Parathyroid adenoma (tissue), 2 donors: Measurements from ENCODE around the gene TNPO2.

ENCODE experiments used
- H2AFZ ChIP-seq: fragments of 300-600 bp; sonication (generic); one replicate; pipeline ENCODE4 v1.7.0; 2017; ENCODE audit warnings: antibody characterized with exemption, mild to moderate bottlenecking
- H3K27ac ChIP-seq: fragments of 300-600 bp; sonication (generic); one replicate; pipeline ENCODE4 v1.7.0; 2017
- H3K27me3 ChIP-seq: fragments of 300-600 bp; sonication (generic); one replicate; pipeline ENCODE4 v1.7.0; 2017; ENCODE audit warnings: low read length; ENCODE audit not compliant: control insufficient read depth, insufficient read depth
- H3K36me3 ChIP-seq: fragments of 300-600 bp; sonication (generic); one replicate; pipeline ENCODE4 v1.7.0; 2017; ENCODE audit warnings: low read length; ENCODE audit not compliant: control insufficient read depth, insufficient read depth
- H3K4me1 ChIP-seq: fragments of 300-600 bp; sonication (generic); one replicate; pipeline ENCODE4 v1.7.0; 2017; ENCODE audit warnings: control low read depth
- H3K4me2 ChIP-seq: fragments of 300-600 bp; sonication (generic); one replicate; pipeline ENCODE4 v1.7.0; 2017; ENCODE audit warnings: low read length
- H3K4me3 ChIP-seq: fragments of 300-600 bp; sonication (generic); one replicate; pipeline ENCODE4 v1.7.0; 2017; ENCODE audit warnings: low read depth, low read length
- H3K79me2 ChIP-seq: fragments of 300-600 bp; sonication (generic); one replicate; pipeline ENCODE4 v1.7.0; 2017; ENCODE audit warnings: control low read depth
- H3K9ac ChIP-seq: fragments of 300-600 bp; sonication (generic); one replicate; pipeline ENCODE4 v1.7.0; 2017; ENCODE audit warnings: mild to moderate bottlenecking
- H3K9me3 ChIP-seq: fragments of 300-600 bp; sonication (generic); one replicate; pipeline ENCODE4 v1.7.0; 2017; ENCODE audit warnings: low read length; ENCODE audit not compliant: control insufficient read depth
- TF ChIP-seq, protein P1 (sequence below): fragments of 300-600 bp; sonication (generic); IDR thresholded peaks from one replicate; pipeline ENCODE4 v1.7.0; 2017; ENCODE audit warnings: antibody characterized with exemption, mild to moderate bottlenecking
- donor health status: primary hyperparathyroidism.

The TNPO2 gene

DNA sequence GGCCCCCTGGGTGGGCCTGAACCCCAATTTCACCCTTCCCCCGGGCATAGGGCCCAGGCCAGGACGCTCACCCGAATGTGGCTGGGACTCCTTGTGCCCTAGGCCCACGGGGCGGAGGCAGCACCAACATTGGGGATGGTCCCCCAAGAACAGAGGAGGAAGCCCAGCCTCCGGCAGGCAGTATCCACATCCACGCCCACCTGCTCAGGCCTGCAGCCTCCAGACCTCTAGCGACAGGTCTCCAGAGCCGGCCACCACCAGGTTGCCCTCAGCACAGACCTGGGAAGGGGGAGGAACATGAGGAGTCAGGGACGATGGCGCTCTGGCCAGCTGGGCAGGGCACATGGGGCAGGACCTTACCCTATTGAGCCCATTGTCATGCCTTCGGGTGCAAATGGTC lies 34.7 kb downstream of the TNPO2 start:
- no peaks in the 10 kb centered on the region for H3K27me3 ChIP-seq
- no peaks in the 10 kb centered on the region for H3K79me2 ChIP-seq
- no peak overlapping the region for H2AFZ ChIP-seq
- no peaks in the 10 kb centered on the region for H3K36me3 ChIP-seq
- TF ChIP-seq, protein P1, sequence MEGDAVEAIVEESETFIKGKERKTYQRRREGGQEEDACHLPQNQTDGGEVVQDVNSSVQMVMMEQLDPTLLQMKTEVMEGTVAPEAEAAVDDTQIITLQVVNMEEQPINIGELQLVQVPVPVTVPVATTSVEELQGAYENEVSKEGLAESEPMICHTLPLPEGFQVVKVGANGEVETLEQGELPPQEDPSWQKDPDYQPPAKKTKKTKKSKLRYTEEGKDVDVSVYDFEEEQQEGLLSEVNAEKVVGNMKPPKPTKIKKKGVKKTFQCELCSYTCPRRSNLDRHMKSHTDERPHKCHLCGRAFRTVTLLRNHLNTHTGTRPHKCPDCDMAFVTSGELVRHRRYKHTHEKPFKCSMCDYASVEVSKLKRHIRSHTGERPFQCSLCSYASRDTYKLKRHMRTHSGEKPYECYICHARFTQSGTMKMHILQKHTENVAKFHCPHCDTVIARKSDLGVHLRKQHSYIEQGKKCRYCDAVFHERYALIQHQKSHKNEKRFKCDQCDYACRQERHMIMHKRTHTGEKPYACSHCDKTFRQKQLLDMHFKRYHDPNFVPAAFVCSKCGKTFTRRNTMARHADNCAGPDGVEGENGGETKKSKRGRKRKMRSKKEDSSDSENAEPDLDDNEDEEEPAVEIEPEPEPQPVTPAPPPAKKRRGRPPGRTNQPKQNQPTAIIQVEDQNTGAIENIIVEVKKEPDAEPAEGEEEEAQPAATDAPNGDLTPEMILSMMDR = no peak
- H3K4me2 ChIP-seq = no peak overlapping the region
- H3K27ac ChIP-seq = no peak overlapping the region
- H3K9me3 ChIP-seq = no peaks in the 10 kb centered on the region
- no peak overlapping the region for H3K4me3 ChIP-seq
- no peaks in the 10 kb centered on the region for H3K4me1 ChIP-seq
- no peak overlapping the region for H3K9ac ChIP-seq

DNA sequence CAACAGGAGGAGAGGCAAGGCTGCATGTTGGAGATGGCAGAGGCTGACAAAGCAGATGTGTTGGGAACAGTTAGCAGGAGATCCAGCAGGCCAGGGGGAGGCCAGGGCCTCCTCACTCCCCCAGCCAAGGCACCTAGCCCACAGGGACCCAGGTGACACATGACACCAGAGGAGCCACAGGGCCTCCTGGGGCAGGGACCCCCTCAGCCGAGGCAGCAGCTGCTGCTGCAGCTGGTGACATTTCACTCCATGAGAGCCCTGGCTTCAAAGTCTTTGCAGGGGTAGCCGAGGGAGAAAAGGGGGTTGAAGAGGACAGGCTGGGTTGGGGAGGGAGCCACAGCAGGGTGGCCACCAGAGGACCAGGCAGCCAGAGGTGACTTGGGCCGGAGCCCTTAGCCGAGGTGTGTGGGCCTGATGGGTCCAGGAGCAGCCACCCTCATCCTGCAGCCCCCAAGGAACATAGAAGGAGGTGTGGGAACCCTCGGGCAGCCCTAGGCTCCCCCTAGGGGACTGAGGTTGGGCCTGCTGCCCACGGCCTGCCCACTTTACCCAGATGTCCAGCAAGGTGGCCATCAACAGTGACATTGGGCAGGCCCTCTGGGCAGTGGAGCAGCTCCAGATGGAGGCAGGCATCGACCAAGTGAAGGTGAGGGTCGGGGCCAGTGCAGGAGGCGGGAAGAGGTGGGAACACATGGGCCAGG lies 36.1 kb downstream of the TNPO2 start, which contains the start of gene GNG14:
Gene GNG14, plus strand, starts transcription at position 503 of the 701 bp plus-strand sequence. Its CDS starts 51 bp downstream, at position 554.
- Histone ChIP-seq H3K4me1 (no peaks in the 10 kb centered on the region), H3K9me3 (no peaks in the 10 kb centered on the region), H3K27me3 (no peaks in the 10 kb centered on the region), H2AFZ (no peak within 1 kb of the TSS), H3K9ac (no peak within 1 kb of the TSS), H3K4me2 (no peak within 1 kb of the TSS), H3K79me2 (no peaks in the 10 kb centered on the region), H3K36me3 (no peaks in the 10 kb centered on the region), H3K27ac (no peak within 1 kb of the TSS), H3K4me3 (no peak within 1 kb of the TSS)
- TF ChIP-seq, protein P1 = no peak

DNA sequence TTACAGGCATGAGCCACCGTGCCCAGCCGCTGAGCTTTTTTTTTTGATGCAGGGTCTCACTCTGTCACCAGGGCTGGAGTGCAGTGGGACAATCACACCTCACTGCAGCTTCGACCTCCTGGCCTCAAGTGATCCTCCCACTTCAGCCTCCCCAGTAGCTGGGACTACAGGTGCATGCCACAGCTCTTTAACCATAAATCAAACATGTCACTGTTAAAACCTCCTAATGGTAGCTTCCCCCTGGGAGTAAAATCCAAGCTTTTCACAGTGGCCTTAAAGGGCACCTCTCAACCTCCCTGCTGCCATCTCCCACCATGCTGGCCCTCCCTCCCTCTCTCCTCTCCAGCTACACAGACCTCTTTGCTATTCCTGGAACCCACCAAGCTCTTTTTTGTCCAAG lies 37.9 kb downstream of the TNPO2 start:
- no peaks in the 10 kb centered on the region for H3K36me3 ChIP-seq
- H3K4me1 ChIP-seq = no peaks in the 10 kb centered on the region
- H3K27me3 ChIP-seq = no peaks in the 10 kb centered on the region
- no peak overlapping the region for H2AFZ ChIP-seq
- no peak overlapping the region for H3K27ac ChIP-seq
- TF ChIP-seq, protein P1 = no peak
- H3K4me2 ChIP-seq = no peak overlapping the region
- H3K9ac ChIP-seq = no peak overlapping the region
- no peak overlapping the region for H3K4me3 ChIP-seq
- H3K9me3 ChIP-seq = no peaks in the 10 kb centered on the region
- no peaks in the 10 kb centered on the region for H3K79me2 ChIP-seq

DNA sequence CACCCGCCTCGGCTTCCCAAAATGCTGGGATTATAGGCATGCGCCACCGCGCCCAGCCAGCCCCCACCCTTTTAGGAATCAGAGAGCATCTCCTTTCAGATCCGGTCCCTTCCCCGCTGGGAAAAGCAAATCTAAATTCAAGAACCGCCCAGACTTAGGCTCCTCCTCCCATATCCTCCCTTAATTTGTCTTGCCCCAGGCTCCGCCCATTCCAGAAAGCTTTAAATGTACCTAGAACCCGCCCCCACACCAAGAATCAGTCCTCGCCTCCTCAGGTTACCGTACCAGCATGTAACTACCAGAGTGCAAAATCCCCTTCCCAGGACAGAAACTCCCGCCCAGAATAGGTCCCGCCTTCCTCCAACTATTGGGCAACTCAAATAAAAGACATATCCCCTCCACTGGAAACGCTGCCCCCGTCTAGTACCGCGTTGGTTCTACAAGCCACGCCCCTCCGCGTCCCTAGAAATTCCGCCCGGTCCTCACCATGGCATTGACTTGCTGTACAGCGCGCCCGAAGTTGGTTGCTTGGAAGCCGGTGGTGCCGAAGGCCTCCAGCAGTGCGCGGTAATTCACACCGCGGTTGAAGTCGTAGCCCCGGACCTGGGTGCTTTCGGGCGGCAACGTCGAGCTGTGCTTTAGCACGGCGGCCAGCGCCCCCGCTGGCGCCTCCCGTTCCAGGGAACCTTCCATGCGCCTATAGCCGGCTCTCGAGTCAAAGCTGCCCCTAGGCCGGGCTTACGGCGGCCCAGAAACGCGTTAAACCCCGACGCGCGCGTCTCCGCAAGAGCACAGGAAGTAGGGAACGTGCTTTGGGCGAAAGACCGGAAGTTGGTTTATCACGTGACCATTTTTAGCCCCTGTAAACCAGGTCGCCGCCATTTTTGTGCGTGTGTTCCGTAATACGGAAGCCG lies 42.4 kb downstream of the TNPO2 start, which contains the start of gene DHPS:
Gene DHPS, minus strand, starts transcription at position 807 of the 914 bp plus-strand sequence. Its CDS starts 114 bp downstream, at position 693.
- Histone ChIP-seq H3K27me3 (no peaks in the 10 kb centered on the region), H3K79me2 (peaks cover 2% of the 10 kb centered on the region), H3K9me3 (no peaks in the 10 kb centered on the region), H3K4me3 (peak within 1 kb of the TSS; percentile 100), H2AFZ (peak within 1 kb of the TSS; percentile 90), H3K27ac (peak within 1 kb of the TSS; percentile 98), H3K9ac (peak within 1 kb of the TSS; percentile 51), H3K4me2 (peak within 1 kb of the TSS; percentile 96), H3K4me1 (peaks cover 4% of the 10 kb centered on the region), H3K36me3 (no peaks in the 10 kb centered on the region)
- TF ChIP-seq, protein P1 = peak; percentile 17
